ENCODE data around the gene CCDC102A.

DNA sequence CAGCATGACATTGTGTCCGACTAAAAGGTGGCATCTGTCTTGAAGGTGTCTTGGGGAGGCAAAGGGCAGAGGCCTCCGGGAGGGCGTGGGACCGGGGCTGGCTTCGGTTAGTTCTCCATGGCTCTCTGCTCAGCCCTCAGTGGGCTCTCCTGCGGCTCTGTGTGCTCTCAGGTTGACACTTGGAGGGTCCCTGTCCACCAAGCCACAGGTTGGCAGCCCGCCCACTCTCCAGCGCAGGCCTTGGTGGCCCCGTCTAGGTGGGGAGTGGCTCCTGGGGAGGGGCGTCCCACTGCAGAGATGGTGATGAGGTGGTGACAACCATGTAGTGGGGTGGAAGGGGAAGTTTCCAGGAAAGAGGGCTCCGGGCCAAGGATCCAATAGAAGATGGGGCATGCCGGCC is 37.7 kb upstream of the CCDC102A start:
- TF ChIP-seq POLR2AphosphoS5 (IDR thresholded peaks at IDR 0.05; ENCODE audit: insufficient read depth, low read depth, low read length) (no peak), EZH2 (IDR thresholded peaks at IDR 0.05; ENCODE audit: borderline replicate concordance, low read depth, low read length, severe bottlenecking) (no peak)
- TF ChIP-seq, protein P1, sequence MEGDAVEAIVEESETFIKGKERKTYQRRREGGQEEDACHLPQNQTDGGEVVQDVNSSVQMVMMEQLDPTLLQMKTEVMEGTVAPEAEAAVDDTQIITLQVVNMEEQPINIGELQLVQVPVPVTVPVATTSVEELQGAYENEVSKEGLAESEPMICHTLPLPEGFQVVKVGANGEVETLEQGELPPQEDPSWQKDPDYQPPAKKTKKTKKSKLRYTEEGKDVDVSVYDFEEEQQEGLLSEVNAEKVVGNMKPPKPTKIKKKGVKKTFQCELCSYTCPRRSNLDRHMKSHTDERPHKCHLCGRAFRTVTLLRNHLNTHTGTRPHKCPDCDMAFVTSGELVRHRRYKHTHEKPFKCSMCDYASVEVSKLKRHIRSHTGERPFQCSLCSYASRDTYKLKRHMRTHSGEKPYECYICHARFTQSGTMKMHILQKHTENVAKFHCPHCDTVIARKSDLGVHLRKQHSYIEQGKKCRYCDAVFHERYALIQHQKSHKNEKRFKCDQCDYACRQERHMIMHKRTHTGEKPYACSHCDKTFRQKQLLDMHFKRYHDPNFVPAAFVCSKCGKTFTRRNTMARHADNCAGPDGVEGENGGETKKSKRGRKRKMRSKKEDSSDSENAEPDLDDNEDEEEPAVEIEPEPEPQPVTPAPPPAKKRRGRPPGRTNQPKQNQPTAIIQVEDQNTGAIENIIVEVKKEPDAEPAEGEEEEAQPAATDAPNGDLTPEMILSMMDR (IDR thresholded peaks at IDR 0.05; ENCODE audit: extremely low read depth in 1 of 2, insufficient read depth in 1 of 2, low read depth in 1 of 2, low read length in 2 of 2), result no peak

All from endothelial cell of umbilical vein (primary cell).